ENCODE data around the gene ABCA5. TPM values are rescaled to one million over a fixed set of nuclear protein-coding genes. Genes with fewer than 3 reads are reported as not detected.
A peak's percentile ranks its signal among the peaks of the same experiment; 100 is the strongest.
"Not testable (repeated sequence)": the region's sequence is repeated elsewhere in the genome, so short reads cannot be mapped to it uniquely, and the experiment has no call there.

ABCA5 gene
- total and polyA plus RNA-seq, 12 donors = 6.9 to 46.7 (median 19.3) TPM

GRCh38 chr17:69208640-69209039 is 118.3 kb downstream of the ABCA5 start:
- intact Hi-C loops (cut with DNase I) = no loop called here
- H3K4me3 ChIP-seq = no peak overlapping the region
- no peaks in the 10 kb centered on the region for H3K4me1 ChIP-seq
- H3K27ac ChIP-seq = no peak overlapping the region
- H3K9me3 ChIP-seq = peaks cover 0 to 17% (median 0%) of the 10 kb centered on the region in 11 donors
- H3K36me3 ChIP-seq = peaks cover 0 to 10% (median 4%) of the 10 kb centered on the region in 9 donors
- ATAC-seq = no peak
- H3K27me3 ChIP-seq = no peaks in the 10 kb centered on the region
- 92 to 93% methylated on average over 2 of the region's 2 CpGs for WGBS, 2 donors
- DNase-seq = no peak
- TF ChIP-seq CTCF (IDR thresholded peaks at IDR 0.05) = no peak

- ATAC-seq (no peak), DNase-seq (no peak)
- Histone ChIP-seq H3K4me1 (no peaks in the 10 kb centered on the region), H3K36me3 (no peaks in the 10 kb centered on the region), H3K27me3 (no peaks in the 10 kb centered on the region), H3K27ac (no peak overlapping the region), H3K9me3 (peaks cover 0 to 8% (median 0%) of the 10 kb centered on the region in 11 donors), H3K4me3 (no peak overlapping the region)
- intact Hi-C loops (cut with DNase I) = no loop called here
- WGBS, 2 donors = 75 to 77% methylated on average over 4 of the region's 4 CpGs
- TF ChIP-seq CTCF (IDR thresholded peaks at IDR 0.05) = no peak
Observed at GRCh38 chr17:69207151-69207550, 119.8 kb downstream of the ABCA5 start.

- Histone ChIP-seq H3K27me3 (no peaks in the 10 kb centered on the region), H3K36me3 (peaks cover 0 to 10% (median 0%) of the 10 kb centered on the region in 9 donors), H3K4me3 (no peak overlapping the region), H3K27ac (no peak overlapping the region), H3K4me1 (no peaks in the 10 kb centered on the region), H3K9me3 (no peaks in the 10 kb centered on the region)
- WGBS, 2 donors = 62 to 65% methylated on average over 6 of the region's 6 CpGs
- intact Hi-C loops (cut with DNase I) = no loop called here
- no peak for DNase-seq
- ATAC-seq = no peak
- TF ChIP-seq CTCF (IDR thresholded peaks at IDR 0.05) = no peak
Observed at GRCh38 chr17:69198238-69198637, 128.7 kb downstream of the ABCA5 start.

GRCh38 chr17:69196105-69196653 is 130.8 kb downstream of the ABCA5 start:
- H3K4me1 ChIP-seq; H3K4me3 ChIP-seq; ATAC-seq; H3K27me3 ChIP-seq; intact Hi-C loops (cut with DNase I); H3K27ac ChIP-seq; H3K9me3 ChIP-seq: not testable (repeated sequence)
- WGBS, 2 donors = 96 to 97% methylated on average over 32 to 39 of the region's 40 CpGs
- H3K36me3 ChIP-seq = peaks cover 0 to 26% (median 0%) of the 10 kb centered on the region in 9 donors
- DNase-seq = peak in 1 of 2 donors; percentile 9

Other genes with a start within 250 kb of the ABCA5 start
- gene ABCA6, start 185.2 kb downstream of the ABCA5 start, total RNA-seq = 10 to 100 TPM in 7 of 10 donors, 1 to 10 TPM in 3; 5.7 to 29.2 (median 15.0) TPM
- gene ABCA6, start 185.2 kb downstream of the ABCA5 start, polyA plus RNA-seq = 10 to 100 TPM in 1 of 2 donors, 1 to 10 TPM in 1; 7.0 to 38.0 TPM
- gene ABCA10, start 98.3 kb downstream of the ABCA5 start, total RNA-seq = 1 to 10 TPM; 2.1 to 7.0 (median 3.6) TPM
- gene ABCA10, start 98.3 kb downstream of the ABCA5 start, polyA plus RNA-seq = 10 to 100 TPM in 1 of 2 donors, 1 to 10 TPM in 1; 1.0 to 60.9 TPM
- 1 to 10 TPM in 8 of 10 donors, under 1 TPM in 2; 0.89 to 4.0 (median 2.4) TPM for gene MAP2K6, start 87.6 kb upstream of the ABCA5 start, total RNA-seq
- 1 to 10 TPM in 1 of 2 donors, under 1 TPM in 1; 0.88 to 1.5 TPM for gene MAP2K6, start 87.6 kb upstream of the ABCA5 start, polyA plus RNA-seq